ENCODE data around the gene OBSCN.
"Not testable (repeated sequence)": the region's sequence is repeated elsewhere in the genome, so short reads cannot be mapped to it uniquely, and the experiment has no call there.

GRCh38 chr1:228269431-228269830, 61.6 kb downstream of the OBSCN start:
- TF ChIP-seq CTCF (IDR thresholded peaks at IDR 0.05; ENCODE audit: insufficient read depth, low read depth, low read length); EZH2 (IDR thresholded peaks at IDR 0.05; ENCODE audit: insufficient read depth, low read length): not testable (repeated sequence)
